ENCODE results near the gene TSHZ2. TPM values are rescaled to one million over a fixed set of nuclear protein-coding genes. Genes with fewer than 3 reads are reported as not detected.

Gene TSHZ2
- total RNA-seq, 4 donors from 2014 or later = 4.0 to 57.8 (median 10.3) TPM

DNA sequence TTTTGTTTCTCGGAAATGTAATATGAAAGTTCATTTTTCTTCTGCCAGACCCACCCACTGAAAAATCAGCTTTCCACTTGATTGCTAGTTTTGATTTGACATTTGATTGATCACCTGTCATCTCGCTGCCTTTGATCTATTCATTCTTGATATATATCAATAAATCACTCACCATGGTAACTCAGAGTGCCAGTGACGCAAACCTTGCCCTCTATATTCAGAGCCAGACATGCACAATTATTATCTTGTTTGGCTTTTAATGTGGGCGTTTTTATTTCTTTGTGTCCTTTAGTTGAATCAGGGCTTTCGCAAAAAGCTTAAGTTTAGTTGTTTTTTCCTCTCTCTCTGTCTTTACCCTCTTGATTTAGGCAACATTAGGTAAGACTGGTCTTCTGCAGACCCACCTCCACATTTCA is 2.0 kb downstream of the TSHZ2 start:
- no peak for DNase-seq
- Histone ChIP-seq H3K36me3 (no peaks in the 10 kb centered on the region), H3K27ac (peak overlapping the region in 1 of 4 donors; percentile 31), H3K27me3 (peaks cover 0 to 7% of the 10 kb centered on the region in 2 donors), H3K9me3 (no peaks in the 10 kb centered on the region), H3K4me1 (peaks cover 0 to 12% (median 0%) of the 10 kb centered on the region in 4 donors), H3K4me3 (peak overlapping the region in 2 of 4 donors; percentile 51 to 55)
- TF ChIP-seq, protein P1, sequence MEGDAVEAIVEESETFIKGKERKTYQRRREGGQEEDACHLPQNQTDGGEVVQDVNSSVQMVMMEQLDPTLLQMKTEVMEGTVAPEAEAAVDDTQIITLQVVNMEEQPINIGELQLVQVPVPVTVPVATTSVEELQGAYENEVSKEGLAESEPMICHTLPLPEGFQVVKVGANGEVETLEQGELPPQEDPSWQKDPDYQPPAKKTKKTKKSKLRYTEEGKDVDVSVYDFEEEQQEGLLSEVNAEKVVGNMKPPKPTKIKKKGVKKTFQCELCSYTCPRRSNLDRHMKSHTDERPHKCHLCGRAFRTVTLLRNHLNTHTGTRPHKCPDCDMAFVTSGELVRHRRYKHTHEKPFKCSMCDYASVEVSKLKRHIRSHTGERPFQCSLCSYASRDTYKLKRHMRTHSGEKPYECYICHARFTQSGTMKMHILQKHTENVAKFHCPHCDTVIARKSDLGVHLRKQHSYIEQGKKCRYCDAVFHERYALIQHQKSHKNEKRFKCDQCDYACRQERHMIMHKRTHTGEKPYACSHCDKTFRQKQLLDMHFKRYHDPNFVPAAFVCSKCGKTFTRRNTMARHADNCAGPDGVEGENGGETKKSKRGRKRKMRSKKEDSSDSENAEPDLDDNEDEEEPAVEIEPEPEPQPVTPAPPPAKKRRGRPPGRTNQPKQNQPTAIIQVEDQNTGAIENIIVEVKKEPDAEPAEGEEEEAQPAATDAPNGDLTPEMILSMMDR (IDR thresholded peaks at IDR 0.05) = no peak
- no peak for TF ChIP-seq POLR2A (IDR thresholded peaks at IDR 0.05)

DNA sequence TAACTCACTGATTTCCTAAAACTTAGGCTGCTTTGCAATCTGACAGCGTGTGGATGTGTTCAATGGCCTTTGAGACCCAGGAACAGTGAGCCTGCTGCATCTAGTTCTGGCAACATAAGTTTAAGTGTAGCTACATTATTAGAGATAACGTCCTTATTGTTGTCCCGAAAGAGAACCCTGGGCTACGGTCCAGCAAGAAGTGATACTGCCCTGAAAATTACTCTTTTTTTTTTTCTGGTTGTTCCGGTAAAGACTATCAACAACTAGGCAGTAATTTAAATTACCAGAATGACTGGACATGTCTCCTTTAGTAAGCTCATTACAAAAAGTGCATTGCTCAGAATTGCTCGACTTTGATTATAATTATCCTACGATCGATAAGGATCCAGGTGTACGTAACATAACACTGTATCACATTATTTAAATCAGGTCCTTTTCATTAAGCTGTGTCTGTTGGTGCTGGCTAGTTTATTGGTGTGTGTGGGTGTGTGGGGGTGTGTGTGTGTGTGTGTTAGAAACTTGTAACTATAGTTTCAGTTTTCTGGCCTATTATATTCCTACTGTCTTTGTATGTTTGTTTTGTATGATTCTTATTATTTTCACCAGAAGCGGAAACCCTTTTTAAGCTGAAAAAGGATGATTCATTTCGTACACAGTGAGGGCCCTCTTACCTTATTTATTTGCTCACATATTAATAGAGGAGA is 3.0 kb downstream of the TSHZ2 start:
- Histone ChIP-seq H3K27ac (peak overlapping the region in 3 of 4 donors; percentile 31 to 46 (median 40)), H3K4me1 (peaks cover 0 to 12% (median 0%) of the 10 kb centered on the region in 4 donors), H3K4me3 (peak overlapping the region in 1 of 4 donors; percentile 22), H3K36me3 (no peaks in the 10 kb centered on the region), H3K27me3 (peaks cover 0 to 7% of the 10 kb centered on the region in 2 donors), H3K9me3 (no peaks in the 10 kb centered on the region)
- DNase-seq = no peak
- TF ChIP-seq, protein P1 (IDR thresholded peaks at IDR 0.05) = no peak
- TF ChIP-seq POLR2A (IDR thresholded peaks at IDR 0.05) = no peak

DNA sequence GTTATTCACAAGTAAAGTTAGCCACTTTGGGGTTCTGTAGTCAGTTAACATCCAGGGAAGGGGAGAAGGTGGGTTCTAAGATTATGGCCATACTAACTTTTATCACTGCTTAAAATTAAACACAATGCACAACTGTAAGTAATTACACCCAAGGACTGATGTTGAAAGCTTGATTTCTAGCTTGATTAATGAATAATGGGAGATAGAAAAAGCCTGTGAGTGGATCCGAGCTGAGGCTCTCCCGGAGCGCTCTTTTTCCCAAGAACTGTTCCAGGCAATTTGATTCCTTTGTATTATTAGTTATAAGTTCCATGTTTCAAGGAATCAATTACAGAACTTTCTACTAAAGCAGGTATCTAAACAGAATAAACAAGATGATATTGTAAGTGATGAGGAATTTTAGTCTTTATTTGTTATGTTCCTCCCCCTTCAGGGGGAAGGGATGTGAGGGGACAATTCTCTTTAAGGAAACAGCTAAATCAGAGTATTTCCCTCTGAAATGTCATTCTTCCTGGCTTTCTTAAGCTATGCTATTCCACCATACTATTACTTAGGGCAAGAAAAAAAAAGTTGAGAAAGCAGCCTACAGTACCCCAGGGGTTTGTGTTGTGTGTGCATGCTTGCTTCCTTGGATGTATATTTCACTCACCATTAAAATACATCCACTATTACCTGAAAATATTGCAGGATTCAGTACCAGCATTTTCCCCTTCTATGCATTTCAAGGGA is 3.8 kb downstream of the TSHZ2 start:
- Histone ChIP-seq H3K36me3 (no peaks in the 10 kb centered on the region), H3K9me3 (no peaks in the 10 kb centered on the region), H3K27me3 (peaks cover 0 to 7% of the 10 kb centered on the region in 2 donors), H3K4me1 (peaks cover 0 to 12% (median 0%) of the 10 kb centered on the region in 4 donors), H3K4me3 (peak overlapping the region in 1 of 4 donors; percentile 22), H3K27ac (no peak overlapping the region)
- TF ChIP-seq, protein P1 (IDR thresholded peaks at IDR 0.05) = no peak
- TF ChIP-seq POLR2A (IDR thresholded peaks at IDR 0.05) = no peak
- DNase-seq = no peak

DNA sequence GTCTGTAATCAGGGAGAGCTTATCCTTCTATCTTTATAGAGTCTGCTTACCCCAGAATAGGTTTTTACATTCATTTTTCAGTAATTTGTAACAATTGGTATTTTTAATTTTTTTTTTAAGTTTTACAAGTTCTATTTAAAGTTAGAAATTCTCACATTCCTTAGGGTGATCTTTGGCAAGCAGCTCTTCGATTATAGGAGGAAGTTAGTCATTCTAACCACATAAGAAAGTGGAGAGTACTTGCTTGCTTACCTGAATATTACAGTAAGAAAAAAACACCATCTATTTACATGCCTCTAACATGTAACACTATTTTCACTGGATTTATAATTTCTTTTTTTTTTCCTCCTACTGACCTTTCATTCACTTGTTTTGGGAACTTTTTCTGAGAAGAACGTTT is 6.7 kb downstream of the TSHZ2 start:
- no peaks in the 10 kb centered on the region for H3K36me3 ChIP-seq
- peaks cover 0 to 6% (median 0%) of the 10 kb centered on the region in 4 donors for H3K4me1 ChIP-seq
- H3K9me3 ChIP-seq = no peaks in the 10 kb centered on the region
- no peak overlapping the region for H3K4me3 ChIP-seq
- no peak for DNase-seq
- TF ChIP-seq, protein P1 (IDR thresholded peaks at IDR 0.05) = no peak
- no peak for TF ChIP-seq POLR2A (IDR thresholded peaks at IDR 0.05)
- H3K27me3 ChIP-seq = no peaks in the 10 kb centered on the region
- H3K27ac ChIP-seq = no peak overlapping the region

DNA sequence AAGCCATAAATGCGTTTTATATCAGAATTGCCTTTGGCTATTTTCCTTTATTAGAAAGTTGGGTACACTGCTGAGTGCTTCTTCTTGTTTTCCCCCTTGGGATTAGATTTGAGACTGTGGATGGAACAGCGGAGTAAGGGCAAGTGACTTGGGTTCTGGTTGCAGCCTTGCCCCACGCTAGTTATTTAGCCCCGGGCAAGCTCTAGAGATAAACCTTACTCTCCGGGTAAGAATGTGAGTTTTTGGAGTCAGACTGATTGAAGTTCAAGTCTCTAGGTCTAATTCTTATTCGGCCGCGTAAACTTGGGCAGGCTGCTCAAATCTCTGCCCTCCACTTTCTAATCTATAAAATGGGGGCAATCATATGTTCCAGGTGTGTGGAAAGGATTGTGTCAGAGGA is 8.9 kb downstream of the TSHZ2 start:
- Histone ChIP-seq H3K27me3 (no peaks in the 10 kb centered on the region), H3K36me3 (no peaks in the 10 kb centered on the region), H3K4me3 (no peak overlapping the region), H3K27ac (no peak overlapping the region), H3K9me3 (no peaks in the 10 kb centered on the region), H3K4me1 (no peaks in the 10 kb centered on the region)
- no peak for DNase-seq
- no peak for TF ChIP-seq POLR2A (IDR thresholded peaks at IDR 0.05)
- TF ChIP-seq, protein P1 (IDR thresholded peaks at IDR 0.05) = no peak
